GM12878 (cell line): ENCODE results near the gene TOM1L2. TPM values are rescaled to one million over a fixed set of nuclear protein-coding genes. Genes with fewer than 3 reads are reported as not detected.

Source experiments
- ATAC-seq: fragments of 200-7000 bp; cut with Tn5 transposase; 3 replicates; pipeline ENCODE4 v1.9.1; 2020; ENCODE audit warnings: mild to moderate bottlenecking, moderate library complexity
- BruUV-seq: library from RNA; stranded (reverse); fragments of 400-500 nt; replicated peaks from 2 replicates; lab custom pipeline; 2021; lab: Mats Ljungman, UMichigan
- CTCF ChIA-PET: fragments of 300-600 bp; sonication (Branson Sonifier 250); formaldehyde crosslinking; extraction: SDS; loops from one replicate; lab custom pipeline; 2021; ENCODE audit warnings: inconsistent platforms; lab: Yijun Ruan, JAX
- POLR2A ChIA-PET: fragments of 350-600 bp; formaldehyde crosslinking; extraction: SDS; loops from one replicate; lab custom pipeline; 2021; ENCODE audit warnings: inconsistent platforms; lab: Charles Lee
- RAD21 ChIA-PET: fragments of 300-600 bp; sonication (Branson Sonifier 250); formaldehyde crosslinking; loops from one replicate; lab custom pipeline; 2023; ENCODE audit warnings: antibody characterized with exemption; ENCODE audit not compliant: unreplicated experiment; lab: Charles Lee
- SMC1A ChIA-PET: fragments of 300-600 bp; sonication (Branson Sonifier 250); formaldehyde crosslinking; loops from one replicate; lab custom pipeline; 2023; ENCODE audit not compliant: unreplicated experiment, uncharacterized antibody; lab: Charles Lee
- DNase-seq: peaks from one replicate; pipeline ENCODE4 v3.0.0-alpha.2; 2011; ENCODE audit warnings: low read depth, low spot score
- FAIRE-seq: peaks from 3 replicates; lab custom pipeline; 2011; peaks lifted over from hg19 to GRCh38; lab: Jason Lieb, UNC
- H2AFZ ChIP-seq: 2 replicates; pipeline ENCODE4 v1.6.0; 2011; ENCODE audit warnings: low read depth, low read length, control low read depth; ENCODE audit not compliant: control insufficient read depth
- H3K27ac ChIP-seq: 2 replicates; pipeline ENCODE4 v1.5.1; 2011; ENCODE audit warnings: control low read depth; ENCODE audit not compliant: control insufficient read depth, insufficient read depth
- H3K27me3 ChIP-seq, 2 experiments: replicated peaks in 1 of 2; 2 replicates each; pipeline versions ENCODE4 v1.6.0 to v1.6.1; 2011; ENCODE audit warnings: low read length in 1 of 2; ENCODE audit not compliant: control insufficient read depth in 2 of 2, insufficient read depth in 2 of 2
- H3K36me3 ChIP-seq, 2 experiments: 2 replicates each; pipeline ENCODE4 v1.5.1; 2011; ENCODE audit warnings: low read length in 1 of 2; ENCODE audit not compliant: control insufficient read depth in 2 of 2, insufficient read depth in 2 of 2
- H3K4me1 ChIP-seq: 2 replicates; pipeline ENCODE4 v1.6.1; 2011; ENCODE audit warnings: mild to moderate bottlenecking, low read length, moderate library complexity, mixed read lengths; ENCODE audit not compliant: control insufficient read depth, insufficient read depth
- H3K4me2 ChIP-seq: 2 replicates; pipeline ENCODE4 v1.6.0; 2011; ENCODE audit warnings: control low read depth; ENCODE audit not compliant: control insufficient read depth, insufficient read depth
- H3K4me3 ChIP-seq: fragments of 200-600 bp; sonication (generic); 2 replicates; pipeline ENCODE4 v1.5.1; 2016
- H3K79me2 ChIP-seq: 2 replicates; pipeline ENCODE4 v1.6.0; 2011; ENCODE audit warnings: low read length; ENCODE audit not compliant: control insufficient read depth, insufficient read depth
- H3K9ac ChIP-seq: 2 replicates; pipeline ENCODE4 v1.8.0; 2011; ENCODE audit warnings: low read length, control low read depth, mixed read lengths; ENCODE audit not compliant: control insufficient read depth, insufficient read depth
- H3K9me3 ChIP-seq: replicated peaks from 3 replicates; pipeline ENCODE4 v1.5.1; 2011; ENCODE audit warnings: mild to moderate bottlenecking, low read length; ENCODE audit not compliant: control insufficient read depth, insufficient read depth
- H4K20me1 ChIP-seq: 2 replicates; pipeline ENCODE4 v1.6.0; 2011; ENCODE audit not compliant: control insufficient read depth, insufficient read depth
- BACH1 ChIP-seq: fragments of 450-650 bp; IDR thresholded peaks from 2 replicates; pipeline ENCODE4 v1.6.1; 2017; ENCODE audit warnings: mild to moderate bottlenecking, borderline replicate concordance
- BRCA1 ChIP-seq: IDR thresholded peaks from 2 replicates; pipeline ENCODE4 v1.6.1; 2011; ENCODE audit warnings: low read depth, low read length, improper control_type of control experiment
- CEBPZ ChIP-seq: fragments of 150-350 bp; IDR thresholded peaks from 2 replicates; pipeline ENCODE4 v1.6.1; 2016; ENCODE audit warnings: low read depth, low read length
- EGR1 ChIP-seq, 2 experiments: IDR thresholded peaks; 1 replicate in 1 of 2; 2 replicates in 1 of 2; pipeline ENCODE4 v1.6.1; 2011 to 2012; ENCODE audit warnings: low read depth in 2 of 2, low read length in 2 of 2, borderline replicate concordance in 1 of 2, mild to moderate bottlenecking in 1 of 2, moderate library complexity in 1 of 2
- EP300 ChIP-seq, 2 experiments: fragments of 150-350 bp in 1 of 2; IDR thresholded peaks; 2 replicates each; pipeline ENCODE4 v1.6.1; 2011 to 2012; ENCODE audit warnings: low read depth in 2 of 2, low read length in 2 of 2, borderline replicate concordance in 1 of 2, improper control_type of control experiment in 1 of 2, inconsistent platforms in 1 of 2; ENCODE audit not compliant: control insufficient read depth in 1 of 2
- FOS ChIP-seq: IDR thresholded peaks from 3 replicates; pipeline ENCODE4 v1.6.1; 2011; ENCODE audit warnings: borderline replicate concordance; ENCODE audit not compliant: insufficient read length; ENCODE audit errors: extremely low read depth
- FOXM1 ChIP-seq: IDR thresholded peaks from 2 replicates; pipeline ENCODE4 v1.6.1; 2012; ENCODE audit warnings: low read depth, mild to moderate bottlenecking, inconsistent platforms, low read length, moderate library complexity
- IRF4 ChIP-seq: IDR thresholded peaks from 2 replicates; pipeline ENCODE4 v1.6.1; 2011; ENCODE audit warnings: low read depth, low read length
- MTA2 ChIP-seq: fragments of 450-650 bp; IDR thresholded peaks from 2 replicates; pipeline ENCODE4 v1.6.1; 2016; ENCODE audit warnings: low read depth, mild to moderate bottlenecking, moderate library complexity
- MTA3 ChIP-seq: IDR thresholded peaks from 2 replicates; pipeline ENCODE4 v1.6.1; 2012; ENCODE audit warnings: low read length, inconsistent platforms, borderline replicate concordance
- NFYB ChIP-seq: IDR thresholded peaks from 2 replicates; pipeline ENCODE4 v1.6.1; 2011; ENCODE audit warnings: low read depth, mild to moderate bottlenecking, low read length, improper control_type of control experiment, moderate library complexity; ENCODE audit not compliant: insufficient read depth
- PRDM15 ChIP-seq: fragments of 450-650 bp; formaldehyde crosslinking; IDR thresholded peaks from 2 replicates; pipeline ENCODE4 v1.4.0; 2020; ENCODE audit warnings: mild to moderate bottlenecking, moderate library complexity
- RAD21 ChIP-seq: IDR thresholded peaks from 2 replicates; pipeline ENCODE4 v1.6.1; 2011; ENCODE audit warnings: mild to moderate bottlenecking, low read depth, low read length, moderate library complexity; ENCODE audit not compliant: insufficient read depth
- RCOR1 ChIP-seq: conservative IDR thresholded peaks from 2 replicates; pipeline ENCODE4 v1.6.1; 2012; ENCODE audit warnings: low read depth, low read length, improper control_type of control experiment
- SUPT20H ChIP-seq: IDR thresholded peaks from 2 replicates; pipeline ENCODE4 v1.6.1; 2011; ENCODE audit warnings: low read depth, mild to moderate bottlenecking, low read length, moderate library complexity, borderline replicate concordance; ENCODE audit not compliant: control insufficient read depth
- SUZ12 ChIP-seq: fragments of 200-600 bp; sonication (generic); IDR thresholded peaks from one replicate; pipeline ENCODE4 v1.6.1; 2018; ENCODE audit warnings: antibody characterized with exemption, mild to moderate bottlenecking; ENCODE audit not compliant: unreplicated experiment
- TAF1 ChIP-seq: IDR thresholded peaks from 2 replicates; pipeline ENCODE4 v1.6.1; 2011; ENCODE audit warnings: mild to moderate bottlenecking, low read depth, low read length, borderline replicate concordance
- ZNF217 ChIP-seq: fragments of 450-650 bp; IDR thresholded peaks from 2 replicates; pipeline ENCODE4 v1.6.1; 2017; ENCODE audit warnings: antibody characterized with exemption, mild to moderate bottlenecking
- WGBS: methylation state at CpG from one replicate; pipeline ENCODE4 v1.1.6; 2016; ENCODE audit warnings: low lambda C conversion rate; ENCODE audit not compliant: insufficient replicate concordance, insufficient coverage; ENCODE audit errors: missing lambda C conversion rate; 5-methylcytosine and 5-hydroxymethylcytosine counted together
- in situ Hi-C: fragments of 300-500 bp; cut with MboI; formaldehyde crosslinking; loops from 9 replicates; pipeline ENCODE4 v1.14.3; 2018; ENCODE audit warnings: mixed read lengths
- intact Hi-C: fragments of 100-400 bp; cut with micrococcal nuclease; formaldehyde crosslinking; loops from one replicate; pipeline ENCODE4 v1.14.2; 2022; ENCODE audit not compliant: unreplicated experiment
- polyA plus RNA-seq, 11 experiments: library from polyadenylated mRNA; depleted of rRNA in 4 of 11; unstranded in 6 of 11; stranded (reverse) in 5 of 11; fragments of >200 nt; fragmentation: Nextera tagmentation in 4 of 11; fragmentation: Illumina TruSeq in 1 of 11; extraction: Ambion mirVana in 4 of 11; extraction: Trizol in 1 of 11; gene quantifications; 1 replicate in 1 of 11; 2 replicates in 10 of 11; pipeline versions ENCODE4 v1.2.1 to v1.2.3, GENCODE V29; 2011 to 2016; ENCODE audit warnings: inconsistent platforms in 2 of 11, missing spikeins in 2 of 11, low read depth in 1 of 11
- total RNA-seq, 4 experiments: library from RNA; depleted of rRNA in 3 of 4; stranded (reverse); fragments of >200 nt in 3 of 4; fragmentation: Illumina TruSeq in 1 of 4; extraction: Trizol in 1 of 4; gene quantifications; 2 replicates each; pipeline versions ENCODE4 v1.2.1 to v1.2.3, GENCODE V29; 2013 to 2021

The TOM1L2 gene
- total and polyA plus RNA-seq, 10 of the 15 experiments (the other 5 are each of a cell fraction or from before 2014, with no cell fraction given) = 0.19 to 19.2 (median 8.1) TPM

- no peak for ATAC-seq
- SMC1A ChIA-PET = interaction anchor here (0.9 kb wide), 1 partner anchor 15 kb away, joined by 3 read pairs; no protein-coding TSS in a partner anchor
- TF ChIP-seq FOXM1 (no peak), BACH1 (no peak), RAD21 (no peak), ZNF217 (no peak), EP300 (IDR thresholded peaks at IDR 0.05; ENCODE audit: borderline replicate concordance in 1 of 2, control insufficient read depth in 1 of 2, low read depth in 2 of 2, low read length in 2 of 2) (no peak), BRCA1 (no peak), EGR1 (IDR thresholded peaks at IDR 0.05; ENCODE audit: borderline replicate concordance in 1 of 2, low read depth in 2 of 2, low read length in 2 of 2) (no peak), TAF1 (no peak), MTA2 (no peak), CEBPZ (no peak), IRF4 (no peak), FOS (no peak), PRDM15 (CRISPR knock-in tag) (no peak), SUZ12 (no peak), RCOR1 (no peak), NFYB (no peak), MTA3 (no peak), SUPT20H (no peak)
- Histone ChIP-seq H3K27ac (no peak overlapping the region), H2AFZ (no peak overlapping the region), H3K4me3 (no peak overlapping the region), H3K4me1 (no peaks in the 10 kb centered on the region; the same call in 1 of the 2 replicates), H3K79me2 (no peaks in the 10 kb centered on the region), H3K9me3 (no peaks in the 10 kb centered on the region), H3K36me3 (no peaks in the 10 kb centered on the region), H3K27me3 (no peaks in the 10 kb centered on the region), H4K20me1 (no peaks in the 10 kb centered on the region), H3K9ac (no peak overlapping the region), H3K4me2 (no peak overlapping the region)
- in situ Hi-C loops = no loop called here
- CTCF ChIA-PET = interaction anchor here (0.9 to 1.2 kb wide), 2 partner anchors 9 to 19 kb away, joined by 3 to 6 read pairs; no protein-coding TSS in a partner anchor
- no TSS peak for BruUV-seq
- intact Hi-C loops = no loop called here
- POLR2A ChIA-PET = no interaction called here
- RAD21 ChIA-PET = interaction anchor here (0.5 kb wide), 1 partner anchor 120 kb away, joined by 3 read pairs; no protein-coding TSS in a partner anchor
- FAIRE-seq = no peak
- DNase-seq = no peak
- 75% methylated on average over 4 of the region's 4 CpGs for WGBS
Measured at GRCh38 chr17:17910060-17910459, 62.1 kb downstream of the TOM1L2 start.
